ENCODE measurements around the gene ART5. TPM values are rescaled to one million over a fixed set of nuclear protein-coding genes. Genes with fewer than 3 reads are reported as not detected.

ART5 gene
- total and polyA plus RNA-seq, 2 donors from 2014 or later = 2.8 TPM; not detected in 1

GRCh38 chr11:3664032-3664630, 22.3 kb upstream of the ART5 start:
- Histone ChIP-seq H3K9ac (ENCODE audit: low read length in 3 of 3) (no peak overlapping the region), H3K27me3 (ENCODE audit: control insufficient read depth, insufficient read depth, low read length) (no peaks in the 10 kb centered on the region), H3K27ac (ENCODE audit: low read depth in 2 of 2, low read length in 2 of 2) (no peak overlapping the region), H3K36me3 (ENCODE audit: control insufficient read depth in 2 of 3, insufficient read depth in 3 of 3, low read length in 3 of 3) (peaks cover 0 to 8% (median 3%) of the 10 kb centered on the region in 3 donors), H3K9me3 (ENCODE audit: control insufficient read depth in 2 of 3, insufficient read depth in 1 of 3, low read length in 3 of 3) (no peaks in the 10 kb centered on the region), H3K4me3 (ENCODE audit: low read length in 3 of 3) (no peak overlapping the region), H3K4me1 (ENCODE audit: control insufficient read depth in 2 of 3, insufficient read depth in 2 of 3, low read depth in 1 of 3, low read length in 3 of 3) (no peaks in the 10 kb centered on the region)
- DNase-seq (peak in 1 of 5 donors; percentile 47), FAIRE-seq (no peak)
- intact Hi-C loops (cut with DNase I) = no loop called here
- no peak for TF ChIP-seq CTCF (IDR thresholded peaks at IDR 0.05; ENCODE audit: borderline replicate concordance, extremely low read depth, insufficient read depth)

- Histone ChIP-seq H3K9me3 (ENCODE audit: control insufficient read depth in 2 of 3, insufficient read depth in 1 of 3, low read length in 3 of 3) (no peaks in the 10 kb centered on the region), H3K36me3 (ENCODE audit: control insufficient read depth in 2 of 3, insufficient read depth in 3 of 3, low read length in 3 of 3) (peaks cover 0 to 8% (median 2%) of the 10 kb centered on the region in 3 donors), H3K4me3 (ENCODE audit: low read length in 3 of 3) (no peak overlapping the region), H3K27me3 (ENCODE audit: control insufficient read depth, insufficient read depth, low read length) (no peaks in the 10 kb centered on the region), H3K9ac (ENCODE audit: low read length in 3 of 3) (no peak overlapping the region), H3K4me1 (ENCODE audit: control insufficient read depth in 2 of 3, insufficient read depth in 2 of 3, low read depth in 1 of 3, low read length in 3 of 3) (no peaks in the 10 kb centered on the region), H3K27ac (ENCODE audit: low read depth in 2 of 2, low read length in 2 of 2) (no peak overlapping the region)
- peak in 1 of 5 donors; percentile 37 for DNase-seq
- no peak for TF ChIP-seq CTCF (IDR thresholded peaks at IDR 0.05; ENCODE audit: borderline replicate concordance, extremely low read depth, insufficient read depth)
- no peak for FAIRE-seq
- intact Hi-C loops (cut with DNase I) = no loop called here
Observed at GRCh38 chr11:3662856-3663255, 21.1 kb upstream of the ART5 start.

GRCh38 chr11:3660960-3661359, 19.2 kb upstream of the ART5 start:
- H3K36me3 ChIP-seq (ENCODE audit: control insufficient read depth in 2 of 3, insufficient read depth in 3 of 3, low read length in 3 of 3) = peaks cover 0 to 2% (median 0%) of the 10 kb centered on the region in 3 donors
- intact Hi-C loops (cut with DNase I) = no loop called here
- no peak overlapping the region for H3K27ac ChIP-seq (ENCODE audit: low read depth in 2 of 2, low read length in 2 of 2)
- no peak for FAIRE-seq
- no peak overlapping the region for H3K9ac ChIP-seq (ENCODE audit: low read length in 3 of 3)
- no peak overlapping the region for H3K4me3 ChIP-seq (ENCODE audit: low read length in 3 of 3)
- TF ChIP-seq CTCF (IDR thresholded peaks at IDR 0.05; ENCODE audit: borderline replicate concordance, extremely low read depth, insufficient read depth) = no peak
- H3K27me3 ChIP-seq (ENCODE audit: control insufficient read depth, insufficient read depth, low read length) = no peaks in the 10 kb centered on the region
- no peaks in the 10 kb centered on the region for H3K9me3 ChIP-seq (ENCODE audit: control insufficient read depth in 2 of 3, insufficient read depth in 1 of 3, low read length in 3 of 3)
- no peak for DNase-seq
- no peaks in the 10 kb centered on the region for H3K4me1 ChIP-seq (ENCODE audit: control insufficient read depth in 2 of 3, insufficient read depth in 2 of 3, low read depth in 1 of 3, low read length in 3 of 3)

All from kidney (tissue), 14 donors.